ENCODE results near the gene RNASE1.

- TF ChIP-seq SPI1 (IDR thresholded peaks at IDR 0.05; ENCODE audit: borderline replicate concordance, insufficient read depth, low read depth, low read length) = no peak
- no peak for TF ChIP-seq CTCF (IDR thresholded peaks at IDR 0.05 in 2 of 3, conservative IDR thresholded peaks at IDR 0.05 in 1 of 3; ENCODE audit: control insufficient read depth in 2 of 3, extremely low read depth in 1 of 3, insufficient read depth in 1 of 3, low read depth in 3 of 3, low read length in 3 of 3)
- TF ChIP-seq EED (IDR thresholded peaks at IDR 0.05; ENCODE audit: low read depth) = no peak
- no peak for TF ChIP-seq RCOR1 (conservative IDR thresholded peaks at IDR 0.05; ENCODE audit: low read depth, low read length)
- TF ChIP-seq EZH2 (IDR thresholded peaks at IDR 0.05; ENCODE audit: borderline replicate concordance, control insufficient read depth, low read depth, low read length) = no peak
- no peak for TF ChIP-seq BRCA1 (IDR thresholded peaks at IDR 0.05; ENCODE audit: low read depth, low read length)
- no peak for TF ChIP-seq IRF3 (IDR thresholded peaks at IDR 0.05)
- TF ChIP-seq RAD21 (IDR thresholded peaks at IDR 0.05; ENCODE audit: insufficient read depth, low read depth, low read length) = no peak
- TF ChIP-seq ATF7 (IDR thresholded peaks at IDR 0.05; ENCODE audit: low read depth) = no peak
- TF ChIP-seq MTA3 (IDR thresholded peaks at IDR 0.05; ENCODE audit: borderline replicate concordance, low read length) = no peak
- TF ChIP-seq POLR2A (IDR thresholded peaks at IDR 0.05; ENCODE audit: low read depth, low read length) = no peak
These were observed 47.6 kb downstream of the RNASE1 start for GRCh38 chr14:20755037-20755436.

Measured in GM12878 (cell line).